Esophagus muscularis mucosa (tissue), 4 donors: ENCODE measurements around the gene USP46. TPM values are rescaled to one million over a fixed set of nuclear protein-coding genes. Genes with fewer than 3 reads are reported as not detected.

Experiments
- DNase-seq: peaks from one replicate; pipeline ENCODE4 v3.0.0-alpha.2; 2017; ENCODE audit errors: extremely low spot score
- H3K27ac ChIP-seq, 4 donors: fragments of 200-600 bp; sonication (generic); replicated peaks in 1 of 4; 1 replicate in 3 of 4; 2 replicates in 1 of 4; pipeline ENCODE4 v1.5.1; 2016 to 2019; ENCODE audit warnings: mild to moderate bottlenecking in 1 of 4
- H3K27me3 ChIP-seq, 4 donors: fragments of 200-600 bp; sonication (generic); one replicate each; pipeline versions ENCODE4 v1.5.1 to v1.6.0; 2016 to 2019
- H3K36me3 ChIP-seq, 4 donors: fragments of 200-600 bp; sonication (generic); one replicate each; pipeline ENCODE4 v1.5.1; 2016 to 2019
- H3K4me1 ChIP-seq, 4 donors: fragments of 200-600 bp; sonication (generic); one replicate each; pipeline ENCODE4 v1.5.1; 2016 to 2019
- H3K4me3 ChIP-seq, 4 donors: fragments of 200-600 bp; sonication (generic); 1 replicate in 2 of 4; 2 replicates in 2 of 4; pipeline ENCODE4 v1.5.1; 2016 to 2019; ENCODE audit warnings: mild to moderate bottlenecking in 4 of 4, moderate library complexity in 1 of 4
- H3K9me3 ChIP-seq, 4 donors: fragments of 200-600 bp; sonication (generic); 1 replicate in 3 of 4; 2 replicates in 1 of 4; pipeline ENCODE4 v1.5.1; 2016 to 2019
- CTCF ChIP-seq, 3 experiments: fragments of 200-600 bp in 2 of 3; fragments of 450-650 bp in 1 of 3; sonication (generic) in 2 of 3; IDR thresholded peaks; one replicate each; pipeline ENCODE4 v1.5.1; 2017 to 2019; ENCODE audit warnings: antibody characterized with exemption in 3 of 3, mild to moderate bottlenecking in 2 of 3, moderate library complexity in 1 of 3
- EP300 ChIP-seq: sonication (generic); formaldehyde crosslinking; IDR thresholded peaks from one replicate; pipeline ENCODE4 v1.6.1; 2017; ENCODE audit warnings: antibody characterized with exemption
- POLR2A ChIP-seq: fragments of 450-650 bp; IDR thresholded peaks from one replicate; pipeline ENCODE4 v1.6.1; 2017; ENCODE audit warnings: antibody characterized with exemption, moderate library complexity, mild to moderate bottlenecking, low read depth
- POLR2AphosphoS5 ChIP-seq, 2 donors: sonication (generic); formaldehyde crosslinking; IDR thresholded peaks; one replicate each; pipeline ENCODE4 v1.6.1; 2017; ENCODE audit warnings: antibody characterized with exemption in 2 of 2
- WGBS: methylation state at CpG from one replicate; pipeline ENCODE4 v1.1.5; 2018; 5-methylcytosine and 5-hydroxymethylcytosine counted together
- intact Hi-C: fragments of 100-400 bp; cut with DNase I; formaldehyde crosslinking; loops from one replicate; pipeline ENCODE4 v1.15.1; 2023
- total RNA-seq, 4 donors: library from RNA; depleted of rRNA; stranded (reverse); fragments of >200 nt; gene quantifications; one replicate each; pipeline versions ENCODE4 v1.1.0 to v1.2.1, GENCODE V29; 2016

USP46 gene
- total RNA-seq, 4 donors from 2014 or later: 6.6 to 9.3 (median 7.8) TPM

GRCh38 chr4:52643785-52644244 is 15.3 kb downstream of the USP46 start:
- TF ChIP-seq POLR2A (no peak), EP300 (no peak), CTCF (IDR thresholded peaks at IDR 0.05) (no peak), POLR2AphosphoS5 (IDR thresholded peaks at IDR 0.05) (no peak)
- Histone ChIP-seq H3K27ac (no peak overlapping the region), H3K27me3 (no peaks in the 10 kb centered on the region), H3K9me3 (no peaks in the 10 kb centered on the region), H3K36me3 (no peaks in the 10 kb centered on the region), H3K4me3 (no peak overlapping the region), H3K4me1 (peaks cover 40 to 49% (median 44%) of the 10 kb centered on the region in 4 donors)
- WGBS: 26% methylated on average over 4 of the region's 4 CpGs
- intact Hi-C loops: no loop called here
- no peak for DNase-seq

GRCh38 chr4:52643190-52643589 is 15.9 kb downstream of the USP46 start:
- no peak overlapping the region for H3K4me3 ChIP-seq
- DNase-seq: no peak
- no peaks in the 10 kb centered on the region for H3K27me3 ChIP-seq
- H3K36me3 ChIP-seq: no peaks in the 10 kb centered on the region
- H3K27ac ChIP-seq: no peak overlapping the region
- intact Hi-C loops: no loop called here
- 93% methylated on average over 2 of the region's 2 CpGs for WGBS
- no peak for TF ChIP-seq CTCF (IDR thresholded peaks at IDR 0.05)
- no peak for TF ChIP-seq EP300
- no peak for TF ChIP-seq POLR2AphosphoS5 (IDR thresholded peaks at IDR 0.05)
- no peak for TF ChIP-seq POLR2A
- no peaks in the 10 kb centered on the region for H3K9me3 ChIP-seq
- H3K4me1 ChIP-seq: peaks cover 40 to 49% (median 44%) of the 10 kb centered on the region in 4 donors

- H3K4me1 ChIP-seq: peaks cover 40 to 48% (median 40%) of the 10 kb centered on the region in 4 donors
- no peaks in the 10 kb centered on the region for H3K9me3 ChIP-seq
- no peaks in the 10 kb centered on the region for H3K36me3 ChIP-seq
- H3K4me3 ChIP-seq: no peak overlapping the region
- no peak for DNase-seq
- H3K27me3 ChIP-seq: no peaks in the 10 kb centered on the region
- intact Hi-C loops: no loop called here
- WGBS: 56% methylated on average over 3 of the region's 3 CpGs
- TF ChIP-seq POLR2AphosphoS5 (IDR thresholded peaks at IDR 0.05) (no peak), CTCF (IDR thresholded peaks at IDR 0.05) (no peak), EP300 (no peak), POLR2A (no peak)
- H3K27ac ChIP-seq: peak overlapping the region; percentile 19 to 62 (median 41)
Observed at GRCh38 chr4:52641854-52642563, 17.1 kb downstream of the USP46 start.

GRCh38 chr4:52640808-52641565 is 18.1 kb downstream of the USP46 start:
- no peak for TF ChIP-seq POLR2A
- TF ChIP-seq EP300: no peak
- no peak for TF ChIP-seq POLR2AphosphoS5 (IDR thresholded peaks at IDR 0.05)
- TF ChIP-seq CTCF (IDR thresholded peaks at IDR 0.05): no peak
- H3K27me3 ChIP-seq: no peaks in the 10 kb centered on the region
- peak overlapping the region; percentile 19 to 62 (median 41) for H3K27ac ChIP-seq
- WGBS: 30% methylated on average over 6 of the region's 6 CpGs
- intact Hi-C loops: no loop called here
- no peaks in the 10 kb centered on the region for H3K36me3 ChIP-seq
- DNase-seq: no peak
- H3K9me3 ChIP-seq: no peaks in the 10 kb centered on the region
- peaks cover 39 to 40% (median 40%) of the 10 kb centered on the region in 4 donors for H3K4me1 ChIP-seq
- H3K4me3 ChIP-seq: no peak overlapping the region
